Glutamatergic neuron (in vitro differentiated cells): ENCODE results near the gene NEURL1. TPM values are rescaled to one million over a fixed set of nuclear protein-coding genes. Genes with fewer than 3 reads are reported as not detected.
"Not testable (repeated sequence)": the region's sequence is repeated elsewhere in the genome, so short reads cannot be mapped to it uniquely, and the experiment has no call there.

ENCODE experiments used
- DNase-seq: peaks from one replicate; pipeline ENCODE4 v3.0.0; 2022
- H3K27ac Mint-ChIP-seq: one replicate; pipeline ENCODE4 v1.8.0; 2020; ENCODE audit warnings: mild to moderate bottlenecking, mixed read lengths, inconsistent platforms; ENCODE audit not compliant: unreplicated experiment
- H3K27me3 Mint-ChIP-seq: one replicate; pipeline ENCODE4 v1.8.0; 2020; ENCODE audit warnings: mild to moderate bottlenecking, moderate library complexity, mixed read lengths, inconsistent platforms; ENCODE audit not compliant: unreplicated experiment
- H3K36me3 Mint-ChIP-seq: one replicate; pipeline ENCODE4 v1.8.0; 2020; ENCODE audit warnings: mild to moderate bottlenecking, mixed read lengths, inconsistent platforms; ENCODE audit not compliant: unreplicated experiment
- H3K4me1 Mint-ChIP-seq: one replicate; pipeline ENCODE4 v1.8.0; 2020; ENCODE audit warnings: mild to moderate bottlenecking, low read depth, mixed read lengths, inconsistent platforms; ENCODE audit not compliant: unreplicated experiment
- H3K4me3 Mint-ChIP-seq: one replicate; pipeline ENCODE4 v1.8.0; 2020; ENCODE audit warnings: mild to moderate bottlenecking, mixed read lengths, inconsistent platforms; ENCODE audit not compliant: unreplicated experiment
- H3K9me3 Mint-ChIP-seq: one replicate; pipeline ENCODE4 v1.8.0; 2020; ENCODE audit warnings: mild to moderate bottlenecking, moderate library complexity, mixed read lengths, inconsistent platforms; ENCODE audit not compliant: unreplicated experiment
- CTCF ChIP-seq: fragments of 200-600 bp; sonication (generic); IDR thresholded peaks from one replicate; pipeline ENCODE4 v1.5.0; 2021; ENCODE audit not compliant: partially characterized antibody, unreplicated experiment
- total RNA-seq: library from RNA; stranded (reverse); fragmentation: NEBNext Ultra II Directional; extraction: Animal tissue kit (Norgen Biotek cat#: 25700); gene quantifications from one replicate; pipeline ENCODE4 v1.2.1, GENCODE V29; 2021; ENCODE audit not compliant: unreplicated experiment

The NEURL1 gene
- total RNA-seq, 1 donor from 2014 or later, result 3.1 TPM

- Mint-ChIP-seq H3K36me3 (no peaks in the 10 kb centered on the region), H3K27me3 (peaks cover 21% of the 10 kb centered on the region), H3K4me1 (peaks cover 24% of the 10 kb centered on the region), H3K4me3 (no peak overlapping the region), H3K9me3 (peaks cover 1% of the 10 kb centered on the region), H3K27ac (no peak overlapping the region)
- no peak for DNase-seq
- TF ChIP-seq CTCF, result no peak
These were observed 5.6 kb downstream of the NEURL1 start for GRCh38 chr10:103498936-103499638.

- no peaks in the 10 kb centered on the region for H3K36me3 Mint-ChIP-seq
- H3K9me3 Mint-ChIP-seq, result peaks cover 2% of the 10 kb centered on the region
- TF ChIP-seq CTCF, result no peak
- H3K27ac Mint-ChIP-seq, result no peak overlapping the region
- peaks cover 22% of the 10 kb centered on the region for H3K4me1 Mint-ChIP-seq
- no peak for DNase-seq
- H3K4me3 Mint-ChIP-seq, result no peak overlapping the region
- H3K27me3 Mint-ChIP-seq, result peaks cover 20% of the 10 kb centered on the region
These were observed 6.4 kb downstream of the NEURL1 start for GRCh38 chr10:103499881-103500280.

- Mint-ChIP-seq H3K27ac (no peak overlapping the region), H3K4me3 (no peak overlapping the region), H3K27me3 (peaks cover 17% of the 10 kb centered on the region)
These were observed 7.0 kb downstream of the NEURL1 start for GRCh38 chr10:103500481-103500880.

GRCh38 chr10:103501186-103501585, 7.7 kb downstream of the NEURL1 start:
- H3K9me3 Mint-ChIP-seq, result peaks cover 2% of the 10 kb centered on the region
- peak overlapping the region; percentile 37 for H3K4me3 Mint-ChIP-seq
- no peaks in the 10 kb centered on the region for H3K36me3 Mint-ChIP-seq
- no peak for TF ChIP-seq CTCF
- H3K27ac Mint-ChIP-seq, result peak overlapping the region; percentile 3
- peaks cover 22% of the 10 kb centered on the region for H3K4me1 Mint-ChIP-seq
- H3K27me3 Mint-ChIP-seq, result peaks cover 14% of the 10 kb centered on the region
- DNase-seq, result peak; percentile 37

More at GRCh38 chr10:103500481-103500880, 7.0 kb downstream of the NEURL1 start:
- Mint-ChIP-seq H3K9me3 (peaks cover 2% of the 10 kb centered on the region), H3K36me3 (no peaks in the 10 kb centered on the region), H3K4me1 (peaks cover 22% of the 10 kb centered on the region)
- DNase-seq, result no peak
- TF ChIP-seq CTCF, result no peak

GRCh38 chr10:103502849-103503660, 9.6 kb downstream of the NEURL1 start:
- Mint-ChIP-seq H3K27ac (no peak overlapping the region), H3K36me3 (no peaks in the 10 kb centered on the region), H3K27me3 (peaks cover 11% of the 10 kb centered on the region), H3K9me3 (peaks cover 2% of the 10 kb centered on the region), H3K4me1 (peaks cover 26% of the 10 kb centered on the region), H3K4me3 (no peak overlapping the region)
- DNase-seq, result peak; percentile 45
- no peak for TF ChIP-seq CTCF

- not testable (repeated sequence) for DNase-seq, H3K9me3 Mint-ChIP-seq, H3K27ac Mint-ChIP-seq, H3K36me3 Mint-ChIP-seq, H3K4me3 Mint-ChIP-seq
- H3K4me1 Mint-ChIP-seq, result peaks cover 27% of the 10 kb centered on the region
- peaks cover 11% of the 10 kb centered on the region for H3K27me3 Mint-ChIP-seq
These were observed 10.3 kb downstream of the NEURL1 start for GRCh38 chr10:103503777-103504176.
